ENCODE data around the gene SPDYE4.

DNA sequence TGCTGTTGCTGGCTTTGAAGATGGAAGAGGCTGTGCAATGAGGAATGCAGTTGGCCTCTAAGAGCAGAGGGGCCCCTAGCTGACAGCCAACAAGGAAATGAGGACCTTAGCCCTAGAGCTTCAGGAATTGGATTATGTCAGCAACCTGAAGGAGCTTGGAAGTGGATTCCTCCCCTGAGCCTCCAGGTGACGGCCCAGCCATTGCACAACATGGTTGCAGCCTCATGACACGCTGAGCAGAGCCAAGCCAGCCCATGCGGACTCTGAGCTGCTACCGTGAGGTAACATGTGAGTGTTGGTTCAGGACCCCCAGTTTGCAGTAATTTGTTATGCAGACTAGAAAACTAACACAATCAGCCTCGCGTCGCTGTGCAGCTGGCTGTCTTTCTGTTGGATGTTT lies 33.9 kb downstream of the SPDYE4 start:
- TF ChIP-seq, protein P1, sequence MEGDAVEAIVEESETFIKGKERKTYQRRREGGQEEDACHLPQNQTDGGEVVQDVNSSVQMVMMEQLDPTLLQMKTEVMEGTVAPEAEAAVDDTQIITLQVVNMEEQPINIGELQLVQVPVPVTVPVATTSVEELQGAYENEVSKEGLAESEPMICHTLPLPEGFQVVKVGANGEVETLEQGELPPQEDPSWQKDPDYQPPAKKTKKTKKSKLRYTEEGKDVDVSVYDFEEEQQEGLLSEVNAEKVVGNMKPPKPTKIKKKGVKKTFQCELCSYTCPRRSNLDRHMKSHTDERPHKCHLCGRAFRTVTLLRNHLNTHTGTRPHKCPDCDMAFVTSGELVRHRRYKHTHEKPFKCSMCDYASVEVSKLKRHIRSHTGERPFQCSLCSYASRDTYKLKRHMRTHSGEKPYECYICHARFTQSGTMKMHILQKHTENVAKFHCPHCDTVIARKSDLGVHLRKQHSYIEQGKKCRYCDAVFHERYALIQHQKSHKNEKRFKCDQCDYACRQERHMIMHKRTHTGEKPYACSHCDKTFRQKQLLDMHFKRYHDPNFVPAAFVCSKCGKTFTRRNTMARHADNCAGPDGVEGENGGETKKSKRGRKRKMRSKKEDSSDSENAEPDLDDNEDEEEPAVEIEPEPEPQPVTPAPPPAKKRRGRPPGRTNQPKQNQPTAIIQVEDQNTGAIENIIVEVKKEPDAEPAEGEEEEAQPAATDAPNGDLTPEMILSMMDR (IDR thresholded peaks at IDR 0.05), result no peak
- TF ChIP-seq POLR2A (IDR thresholded peaks at IDR 0.05), result no peak
